ENCODE results near the gene DGKG. TPM values are rescaled to one million over a fixed set of nuclear protein-coding genes. Genes with fewer than 3 reads are reported as not detected.

Gene DGKG
- total RNA-seq, 4 donors from 2014 or later: 0.84 to 5.8 (median 2.9) TPM

DNA sequence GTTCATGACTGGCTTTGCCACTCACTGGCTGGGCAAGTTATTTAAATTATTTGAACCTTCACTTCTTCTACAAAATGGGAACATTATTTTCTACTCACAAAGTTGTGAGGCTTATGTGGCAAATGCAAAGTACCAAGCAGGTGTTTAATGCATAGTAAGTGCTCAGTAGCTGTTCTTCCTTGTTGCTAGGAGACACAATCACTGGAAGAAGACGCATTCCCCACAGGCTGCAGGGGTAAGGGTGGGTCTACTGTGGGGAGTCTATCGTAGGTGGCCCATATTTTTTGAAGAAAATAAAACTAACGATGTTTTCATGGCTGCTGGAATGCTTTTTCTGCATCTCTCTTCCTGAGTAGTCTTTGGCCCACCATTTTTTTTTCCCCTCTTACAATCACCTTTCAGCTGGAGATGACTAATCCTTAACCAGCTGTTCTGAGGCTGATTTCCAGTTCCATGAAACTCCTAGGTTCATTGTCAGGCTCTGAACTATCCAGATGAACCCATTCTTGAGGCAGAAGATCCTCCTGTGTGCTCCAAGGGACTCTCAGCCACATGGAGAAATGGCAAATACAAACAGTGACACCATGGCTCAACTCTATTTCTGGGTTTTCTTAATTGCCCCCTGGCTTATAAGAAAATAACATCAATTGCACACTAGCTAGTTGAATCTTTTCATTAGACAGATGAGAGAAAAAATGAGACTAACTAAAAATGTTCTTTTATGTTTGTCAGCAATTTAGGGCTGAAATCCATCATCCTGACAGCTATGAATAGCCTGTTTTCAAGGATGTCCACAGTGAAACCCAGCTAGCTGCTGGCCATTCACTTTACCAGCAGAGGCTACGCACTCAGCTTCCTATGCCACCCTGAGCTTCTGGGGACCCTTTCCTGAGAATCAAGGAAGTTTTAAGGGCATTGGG is 144.9 kb downstream of the DGKG start:
- TF ChIP-seq, protein P1, sequence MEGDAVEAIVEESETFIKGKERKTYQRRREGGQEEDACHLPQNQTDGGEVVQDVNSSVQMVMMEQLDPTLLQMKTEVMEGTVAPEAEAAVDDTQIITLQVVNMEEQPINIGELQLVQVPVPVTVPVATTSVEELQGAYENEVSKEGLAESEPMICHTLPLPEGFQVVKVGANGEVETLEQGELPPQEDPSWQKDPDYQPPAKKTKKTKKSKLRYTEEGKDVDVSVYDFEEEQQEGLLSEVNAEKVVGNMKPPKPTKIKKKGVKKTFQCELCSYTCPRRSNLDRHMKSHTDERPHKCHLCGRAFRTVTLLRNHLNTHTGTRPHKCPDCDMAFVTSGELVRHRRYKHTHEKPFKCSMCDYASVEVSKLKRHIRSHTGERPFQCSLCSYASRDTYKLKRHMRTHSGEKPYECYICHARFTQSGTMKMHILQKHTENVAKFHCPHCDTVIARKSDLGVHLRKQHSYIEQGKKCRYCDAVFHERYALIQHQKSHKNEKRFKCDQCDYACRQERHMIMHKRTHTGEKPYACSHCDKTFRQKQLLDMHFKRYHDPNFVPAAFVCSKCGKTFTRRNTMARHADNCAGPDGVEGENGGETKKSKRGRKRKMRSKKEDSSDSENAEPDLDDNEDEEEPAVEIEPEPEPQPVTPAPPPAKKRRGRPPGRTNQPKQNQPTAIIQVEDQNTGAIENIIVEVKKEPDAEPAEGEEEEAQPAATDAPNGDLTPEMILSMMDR (IDR thresholded peaks at IDR 0.05): no peak

GRCh38 chr3:186214670-186215069 is 147.4 kb downstream of the DGKG start:
- TF ChIP-seq, protein P1 (IDR thresholded peaks at IDR 0.05): no peak
- DNase-seq (ENCODE audit: low spot score): no peak
- ATAC-seq (ENCODE audit: low FRiP score): no peak

More for the DNA sequence above, 144.9 kb downstream of the DGKG start:
- ATAC-seq (ENCODE audit: low FRiP score): no peak
- no peak for DNase-seq (ENCODE audit: low spot score)

DNA sequence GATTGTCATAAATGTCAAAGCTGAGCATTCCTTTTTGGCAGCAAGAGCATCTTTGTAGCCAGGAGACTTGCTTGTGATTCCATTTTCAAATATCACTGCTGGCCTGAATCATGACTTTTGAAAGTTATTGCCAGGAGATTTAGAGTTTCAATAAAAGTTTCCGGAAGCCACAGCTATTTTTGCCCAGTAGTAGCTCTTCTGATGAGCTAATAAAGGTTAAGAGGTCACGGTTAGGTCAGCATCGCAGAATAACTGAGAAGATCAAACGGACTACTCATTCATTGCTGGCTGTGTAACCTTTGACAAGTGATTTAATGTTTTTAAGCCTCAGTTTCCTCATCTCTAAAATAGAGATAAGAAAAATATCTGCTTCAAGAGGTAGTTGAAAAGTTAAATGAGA is 148.1 kb downstream of the DGKG start:
- TF ChIP-seq, protein P1 (IDR thresholded peaks at IDR 0.05): no peak
- DNase-seq (ENCODE audit: low spot score) (no peak), ATAC-seq (ENCODE audit: low FRiP score) (no peak)

- no peak for DNase-seq (ENCODE audit: low spot score)
- TF ChIP-seq, protein P1 (IDR thresholded peaks at IDR 0.05): no peak
- ATAC-seq (ENCODE audit: low FRiP score): no peak
Measured at GRCh38 chr3:186212611-186213010, 149.4 kb downstream of the DGKG start.

GRCh38 chr3:186210852-186211500 is 151.1 kb downstream of the DGKG start:
- TF ChIP-seq, protein P1 (IDR thresholded peaks at IDR 0.05): no peak
- ATAC-seq (ENCODE audit: low FRiP score) (peak; percentile 3), DNase-seq (ENCODE audit: low spot score) (no peak)

GRCh38 chr3:186209810-186210752 is 152.0 kb downstream of the DGKG start:
- TF ChIP-seq, protein P1 (IDR thresholded peaks at IDR 0.05): no peak

More at GRCh38 chr3:186209810-186210752, 152.0 kb downstream of the DGKG start:
- ATAC-seq (ENCODE audit: low FRiP score): peak; percentile 80
- DNase-seq (ENCODE audit: low spot score): no peak

Measured in omental fat pad (tissue), 4 donors.